HFF-Myc (cell line): ENCODE results near the gene GPR39.

Experiments
- DNase-seq: peaks from one replicate; pipeline ENCODE4 v3.0.0-alpha.2; 2011; ENCODE audit warnings: low read depth; ENCODE audit errors: extremely low read depth
- H3K4me3 ChIP-seq: replicated peaks from 2 replicates; pipeline ENCODE4 v1.5.1; 2011; ENCODE audit warnings: low read depth, mild to moderate bottlenecking, control low read depth, low read length
- CTCF ChIP-seq: IDR thresholded peaks from 2 replicates; pipeline ENCODE4 v1.5.1; 2012; ENCODE audit warnings: mild to moderate bottlenecking, low read depth, low read length, control low read depth; ENCODE audit errors: missing control alignments

The GPR39 gene

GRCh38 chr2:132677661-132678060 lies 261.1 kb downstream of the GPR39 start:
- H3K4me3 ChIP-seq, result no peak overlapping the region
- no peak for TF ChIP-seq CTCF
- DNase-seq, result no peak

- H3K4me3 ChIP-seq, result no peak overlapping the region
- TF ChIP-seq CTCF, result no peak
- DNase-seq, result no peak
These were observed 261.9 kb downstream of the GPR39 start for GRCh38 chr2:132678483-132678882.

- no peak overlapping the region for H3K4me3 ChIP-seq
- no peak for DNase-seq
- no peak for TF ChIP-seq CTCF
These were observed 263.9 kb downstream of the GPR39 start for GRCh38 chr2:132680544-132680943.

GRCh38 chr2:132681766-132682165 lies 265.2 kb downstream of the GPR39 start:
- no peak for DNase-seq
- no peak for TF ChIP-seq CTCF
- H3K4me3 ChIP-seq, result no peak overlapping the region

- no peak overlapping the region for H3K4me3 ChIP-seq
- no peak for DNase-seq
- no peak for TF ChIP-seq CTCF
These were observed 274.2 kb downstream of the GPR39 start for GRCh38 chr2:132690664-132691303.

GRCh38 chr2:132691556-132691955 lies 275.0 kb downstream of the GPR39 start:
- DNase-seq, result no peak
- no peak for TF ChIP-seq CTCF
- no peak overlapping the region for H3K4me3 ChIP-seq

- no peak for TF ChIP-seq CTCF
- no peak for DNase-seq
- H3K4me3 ChIP-seq, result no peak overlapping the region
These were observed 276.2 kb downstream of the GPR39 start for GRCh38 chr2:132692816-132693215.
